Thyroid gland (tissue), 4 donors: Measurements from ENCODE around the gene FXN. TPM values are rescaled to one million over a fixed set of nuclear protein-coding genes. Genes with fewer than 3 reads are reported as not detected.
"Not testable (repeated sequence)": the region's sequence is repeated elsewhere in the genome, so short reads cannot be mapped to it uniquely, and the experiment has no call there.

Experiments used
- DNase-seq, 2 donors: peaks; one replicate each; pipeline ENCODE4 v3.0.0-alpha.2; 2019
- H3K27ac ChIP-seq, 3 donors: fragments of 200-600 bp; sonication (generic); 1 replicate in 2 of 3; 2 replicates in 1 of 3; pipeline ENCODE4 v1.5.1; 2016 to 2019; ENCODE audit warnings: mild to moderate bottlenecking in 1 of 3, moderate library complexity in 1 of 3
- H3K27me3 ChIP-seq: fragments of 200-600 bp; sonication (generic); one replicate; pipeline ENCODE4 v1.5.1; 2019
- H3K36me3 ChIP-seq, 2 donors: fragments of 200-600 bp; sonication (generic); one replicate each; pipeline ENCODE4 v1.5.1; 2016 to 2019
- H3K4me1 ChIP-seq, 2 donors: fragments of 200-600 bp; sonication (generic); one replicate each; pipeline ENCODE4 v1.5.1; 2017 to 2019
- H3K4me3 ChIP-seq, 3 donors: fragments of 200-600 bp; sonication (generic); replicated peaks in 1 of 3; 1 replicate in 2 of 3; 2 replicates in 1 of 3; pipeline ENCODE4 v1.5.1; 2016; ENCODE audit warnings: mild to moderate bottlenecking in 1 of 3
- H3K9me3 ChIP-seq: fragments of 200-600 bp; sonication (generic); one replicate; pipeline ENCODE4 v1.5.1; 2017
- POLR2A ChIP-seq, 2 donors: fragments of 450-650 bp; IDR thresholded peaks; one replicate each; pipeline ENCODE4 v1.6.1; 2017; ENCODE audit warnings: antibody characterized with exemption in 2 of 2, mild to moderate bottlenecking in 2 of 2, moderate library complexity in 1 of 2
- WGBS, 2 donors: methylation state at CpG; one replicate each; pipeline ENCODE4 v1.1.5; 2017; 5-methylcytosine and 5-hydroxymethylcytosine counted together
- intact Hi-C: fragments of 100-400 bp; cut with DNase I; formaldehyde crosslinking; loops from one replicate; pipeline ENCODE4 v1.15.1; 2023
- total RNA-seq, 4 donors: library from RNA; depleted of rRNA; stranded (reverse); fragments of >200 nt; gene quantifications; one replicate each; pipeline ENCODE4 v1.2.3, GENCODE V29; 2016
- TF ChIP-seq, protein P1 (sequence below), 6 experiments: fragments of 200-600 bp in 3 of 6; fragments of 450-650 bp in 3 of 6; sonication (generic) in 3 of 6; IDR thresholded peaks; one replicate each; pipeline ENCODE4 v1.5.1; 2016 to 2019; ENCODE audit warnings: antibody characterized with exemption in 6 of 6, mild to moderate bottlenecking in 2 of 6, inconsistent platforms in 1 of 6, moderate library complexity in 1 of 6

FXN gene
- total RNA-seq, result 10 to 100 TPM; 10.6 to 11.4 (median 11.1) TPM

DNA sequence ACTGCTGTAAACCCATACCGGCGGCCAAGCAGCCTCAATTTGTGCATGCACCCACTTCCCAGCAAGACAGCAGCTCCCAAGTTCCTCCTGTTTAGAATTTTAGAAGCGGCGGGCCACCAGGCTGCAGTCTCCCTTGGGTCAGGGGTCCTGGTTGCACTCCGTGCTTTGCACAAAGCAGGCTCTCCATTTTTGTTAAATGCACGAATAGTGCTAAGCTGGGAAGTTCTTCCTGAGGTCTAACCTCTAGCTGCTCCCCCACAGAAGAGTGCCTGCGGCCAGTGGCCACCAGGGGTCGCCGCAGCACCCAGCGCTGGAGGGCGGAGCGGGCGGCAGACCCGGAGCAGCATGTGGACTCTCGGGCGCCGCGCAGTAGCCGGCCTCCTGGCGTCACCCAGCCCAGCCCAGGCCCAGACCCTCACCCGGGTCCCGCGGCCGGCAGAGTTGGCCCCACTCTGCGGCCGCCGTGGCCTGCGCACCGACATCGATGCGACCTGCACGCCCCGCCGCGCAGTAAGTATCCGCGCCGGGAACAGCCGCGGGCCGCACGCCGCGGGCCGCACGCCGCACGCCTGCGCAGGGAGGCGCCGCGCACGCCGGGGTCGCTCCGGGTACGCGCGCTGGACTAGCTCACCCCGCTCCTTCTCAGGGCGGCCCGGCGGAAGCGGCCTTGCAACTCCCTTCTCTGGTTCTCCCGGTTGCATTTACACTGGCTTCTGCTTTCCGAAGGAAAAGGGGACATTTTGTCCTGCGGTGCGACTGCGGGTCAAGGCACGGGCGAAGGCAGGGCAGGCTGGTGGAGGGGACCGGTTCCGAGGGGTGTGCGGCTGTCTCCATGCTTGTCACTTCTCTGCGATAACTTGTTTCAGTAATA, at the start of gene FXN:
TSS of gene FXN (plus strand) at position 315 of the 871 bp plus-strand sequence. CDS start at position 346, 31 bp downstream.
- peaks cover 0 to 5% of the 10 kb centered on the region in 2 donors for H3K4me1 ChIP-seq

GRCh38 chr9:68986949-68987348, 48.6 kb upstream of the FXN start:
- H3K4me1 ChIP-seq, intact Hi-C loops, H3K9me3 ChIP-seq, H3K36me3 ChIP-seq, H3K4me3 ChIP-seq, DNase-seq, H3K27ac ChIP-seq, H3K27me3 ChIP-seq: not testable (repeated sequence)
- WGBS, 2 donors, result 93 to 96% methylated on average over 7 of the region's 7 CpGs

More for the DNA sequence above, at the start of gene FXN:
- Histone ChIP-seq H3K36me3 (no peaks in the 10 kb centered on the region), H3K27me3 (no peaks in the 10 kb centered on the region), H3K4me3 (peak within 1 kb of the TSS; percentile 46 to 92 (median 48)), H3K9me3 (no peaks in the 10 kb centered on the region), H3K27ac (peak within 1 kb of the TSS; percentile 60 to 80 (median 69))
- TF ChIP-seq, protein P1, sequence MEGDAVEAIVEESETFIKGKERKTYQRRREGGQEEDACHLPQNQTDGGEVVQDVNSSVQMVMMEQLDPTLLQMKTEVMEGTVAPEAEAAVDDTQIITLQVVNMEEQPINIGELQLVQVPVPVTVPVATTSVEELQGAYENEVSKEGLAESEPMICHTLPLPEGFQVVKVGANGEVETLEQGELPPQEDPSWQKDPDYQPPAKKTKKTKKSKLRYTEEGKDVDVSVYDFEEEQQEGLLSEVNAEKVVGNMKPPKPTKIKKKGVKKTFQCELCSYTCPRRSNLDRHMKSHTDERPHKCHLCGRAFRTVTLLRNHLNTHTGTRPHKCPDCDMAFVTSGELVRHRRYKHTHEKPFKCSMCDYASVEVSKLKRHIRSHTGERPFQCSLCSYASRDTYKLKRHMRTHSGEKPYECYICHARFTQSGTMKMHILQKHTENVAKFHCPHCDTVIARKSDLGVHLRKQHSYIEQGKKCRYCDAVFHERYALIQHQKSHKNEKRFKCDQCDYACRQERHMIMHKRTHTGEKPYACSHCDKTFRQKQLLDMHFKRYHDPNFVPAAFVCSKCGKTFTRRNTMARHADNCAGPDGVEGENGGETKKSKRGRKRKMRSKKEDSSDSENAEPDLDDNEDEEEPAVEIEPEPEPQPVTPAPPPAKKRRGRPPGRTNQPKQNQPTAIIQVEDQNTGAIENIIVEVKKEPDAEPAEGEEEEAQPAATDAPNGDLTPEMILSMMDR (IDR thresholded peaks at IDR 0.05), result peak; percentile 84 to 99 (median 98)
- TF ChIP-seq POLR2A (IDR thresholded peaks at IDR 0.05), result peak in 1 of 2 donors; percentile 55
- peak; percentile 75 to 83 for DNase-seq
- 1 to 2% methylated on average over 23 to 38 of the region's 75 CpGs for WGBS, 2 donors
- intact Hi-C loops, result loop anchor here (5.0 kb wide), 1 partner anchor 157 kb away; no protein-coding TSS in a partner anchor

DNA sequence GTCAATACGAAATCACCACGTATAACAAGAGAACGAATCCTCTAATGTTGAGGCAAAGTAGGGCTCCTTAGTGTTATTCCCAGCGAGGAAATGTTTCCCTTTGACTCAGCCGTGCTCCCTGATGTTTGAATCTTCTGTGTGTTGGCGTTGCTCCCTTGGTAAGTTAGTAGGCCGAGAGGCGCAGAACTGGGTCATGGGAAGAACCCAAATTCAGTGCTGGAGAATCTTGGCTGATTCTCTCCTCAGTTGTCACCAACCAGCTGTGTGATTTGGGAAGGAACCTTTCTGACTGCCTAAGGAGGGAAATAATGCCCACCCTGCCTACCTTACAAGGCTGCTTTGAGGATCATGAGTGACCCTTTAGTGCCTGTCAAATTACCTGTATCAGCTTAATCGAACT, 44.1 kb upstream of the FXN start:
- intact Hi-C loops, result no loop called here
- no peak for DNase-seq
- H3K4me3 ChIP-seq, result no peak overlapping the region
- H3K9me3 ChIP-seq, result no peaks in the 10 kb centered on the region
- no peaks in the 10 kb centered on the region for H3K27me3 ChIP-seq
- H3K27ac ChIP-seq, result no peak overlapping the region
- 84 to 92% methylated on average over 9 of the region's 9 CpGs for WGBS, 2 donors
- no peaks in the 10 kb centered on the region for H3K4me1 ChIP-seq
- TF ChIP-seq, protein P1 (IDR thresholded peaks at IDR 0.05), result no peak
- TF ChIP-seq POLR2A (IDR thresholded peaks at IDR 0.05), result no peak
- no peaks in the 10 kb centered on the region for H3K36me3 ChIP-seq

DNA sequence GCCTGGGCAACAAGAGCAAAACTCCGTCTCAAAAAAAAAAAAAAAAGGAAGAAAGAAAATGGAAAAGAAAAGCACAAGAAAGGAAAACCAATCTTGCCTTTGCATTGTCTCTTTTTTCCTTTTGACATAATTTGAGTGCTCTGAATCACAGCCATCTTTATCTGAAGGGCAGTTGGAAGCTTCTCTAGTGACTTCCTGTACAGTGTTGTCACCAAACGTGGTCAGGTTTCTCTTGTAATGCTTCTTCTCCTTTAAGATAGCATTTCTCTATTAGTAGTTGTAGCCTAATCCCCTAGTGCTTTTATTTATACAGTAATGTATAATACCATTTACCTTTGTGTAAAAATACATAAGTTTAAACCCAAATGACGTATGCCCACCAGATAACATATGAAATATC, 39.8 kb upstream of the FXN start:
- TF ChIP-seq POLR2A (IDR thresholded peaks at IDR 0.05), result no peak
- TF ChIP-seq, protein P1 (IDR thresholded peaks at IDR 0.05), result no peak
- Histone ChIP-seq H3K4me3 (no peak overlapping the region), H3K27ac (no peak overlapping the region), H3K4me1 (no peaks in the 10 kb centered on the region), H3K36me3 (no peaks in the 10 kb centered on the region), H3K9me3 (no peaks in the 10 kb centered on the region), H3K27me3 (no peaks in the 10 kb centered on the region)
- DNase-seq, result no peak
- WGBS, 2 donors, result 77 to 80% methylated on average over 3 of the region's 3 CpGs
- intact Hi-C loops, result no loop called here

DNA sequence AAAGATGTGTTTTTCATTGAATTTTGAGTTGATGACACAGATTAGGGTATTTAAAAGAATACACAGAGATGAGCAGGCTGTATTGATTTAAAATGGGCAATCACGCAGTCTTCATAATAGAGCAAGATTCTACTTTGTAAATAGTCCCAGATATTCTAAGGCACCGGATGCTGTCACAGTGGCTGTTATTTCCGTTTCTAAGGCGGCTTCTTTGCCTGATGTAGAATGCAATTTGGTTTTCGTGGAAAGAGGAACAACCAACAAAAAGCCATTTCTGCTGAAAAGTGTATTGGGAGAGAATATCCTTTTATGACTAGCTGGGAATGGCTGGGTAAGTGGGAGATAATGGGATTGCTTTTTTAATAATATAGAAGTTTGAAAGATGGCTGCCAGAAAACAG, 39.1 kb upstream of the FXN start:
- 76 to 85% methylated on average over 5 of the region's 5 CpGs for WGBS, 2 donors
- Histone ChIP-seq H3K27me3 (no peaks in the 10 kb centered on the region), H3K27ac (no peak overlapping the region), H3K4me1 (no peaks in the 10 kb centered on the region), H3K36me3 (no peaks in the 10 kb centered on the region), H3K4me3 (no peak overlapping the region), H3K9me3 (no peaks in the 10 kb centered on the region)
- DNase-seq, result no peak
- intact Hi-C loops, result no loop called here
- no peak for TF ChIP-seq POLR2A (IDR thresholded peaks at IDR 0.05)
- TF ChIP-seq, protein P1 (IDR thresholded peaks at IDR 0.05), result no peak
